Keratinocyte (primary cell): ENCODE data around the gene ERC2. TPM values are rescaled to one million over a fixed set of nuclear protein-coding genes. Genes with fewer than 3 reads are reported as not detected.

Experiments used
- DNase-seq: peaks from one replicate; pipeline ENCODE4 v3.0.0-alpha.2; 2011; ENCODE audit warnings: low read depth, missing footprints, low spot score
- FAIRE-seq: peaks from 2 replicates; lab custom pipeline; 2011; peaks lifted over from hg19 to GRCh38; lab: Jason Lieb, UNC
- H2AFZ ChIP-seq: 2 replicates; pipeline ENCODE4 v1.6.0; 2012; ENCODE audit warnings: low read length, control low read depth, inconsistent platforms; ENCODE audit not compliant: control insufficient read depth
- H3K27ac ChIP-seq: 2 replicates; pipeline ENCODE4 v1.5.1; 2011; ENCODE audit warnings: low read length; ENCODE audit not compliant: control insufficient read depth, insufficient read depth
- H3K27me3 ChIP-seq: 3 replicates; pipeline ENCODE4 v1.6.0; 2011; ENCODE audit warnings: low read length; ENCODE audit not compliant: control insufficient read depth, insufficient read depth; ENCODE audit errors: extremely low read depth
- H3K36me3 ChIP-seq, 2 experiments: 2 replicates in 1 of 2; 3 replicates in 1 of 2; pipeline ENCODE4 v1.5.1; 2011; ENCODE audit warnings: low read length in 2 of 2, mild to moderate bottlenecking in 1 of 2; ENCODE audit not compliant: control insufficient read depth in 2 of 2, insufficient read depth in 2 of 2; ENCODE audit errors: extremely low read depth in 1 of 2
- H3K4me1 ChIP-seq: 3 replicates; pipeline ENCODE4 v1.5.1; 2011; ENCODE audit warnings: low read length; ENCODE audit not compliant: control insufficient read depth, insufficient read depth; ENCODE audit errors: extremely low read depth
- H3K4me2 ChIP-seq: 3 replicates; pipeline ENCODE4 v1.6.0; 2011; ENCODE audit warnings: low read depth, low read length; ENCODE audit not compliant: control insufficient read depth, insufficient read depth; ENCODE audit errors: extremely low read depth
- H3K4me3 ChIP-seq, 3 experiments: fragments of 200-600 bp in 1 of 3; sonication (generic) in 1 of 3; 2 replicates in 2 of 3; 3 replicates in 1 of 3; pipeline ENCODE4 v1.5.1; 2011 to 2016; ENCODE audit warnings: low read length in 3 of 3, mild to moderate bottlenecking in 3 of 3, control low read depth in 2 of 3, inconsistent platforms in 1 of 3, low read depth in 1 of 3, mixed read lengths in 1 of 3, mixed run types in 1 of 3, moderate library complexity in 1 of 3; ENCODE audit not compliant: control insufficient read depth in 2 of 3, insufficient read depth in 2 of 3; ENCODE audit errors: extremely low read depth in 1 of 3
- H3K79me2 ChIP-seq: 2 replicates; pipeline ENCODE4 v1.6.0; 2012; ENCODE audit warnings: low read length; ENCODE audit not compliant: control insufficient read depth, insufficient read depth
- H3K9ac ChIP-seq: 3 replicates; pipeline ENCODE4 v1.6.0; 2011; ENCODE audit warnings: low read length; ENCODE audit not compliant: control insufficient read depth, insufficient read depth; ENCODE audit errors: extremely low read depth
- H3K9me1 ChIP-seq: 3 replicates; pipeline ENCODE4 v1.6.0; 2011; ENCODE audit warnings: low read length; ENCODE audit not compliant: control insufficient read depth, insufficient read depth; ENCODE audit errors: extremely low read depth
- H3K9me3 ChIP-seq: 2 replicates; pipeline ENCODE4 v1.5.1; 2012; ENCODE audit warnings: low read depth, low read length; ENCODE audit not compliant: control insufficient read depth
- H4K20me1 ChIP-seq: 3 replicates; pipeline ENCODE4 v1.6.0; 2011; ENCODE audit warnings: low read length; ENCODE audit not compliant: control insufficient read depth, insufficient read depth; ENCODE audit errors: extremely low read depth
- EZH2 ChIP-seq: IDR thresholded peaks from one replicate; pipeline ENCODE4 v1.6.1; 2012; ENCODE audit warnings: inconsistent platforms, mild to moderate bottlenecking, low read length, moderate library complexity
- dilution Hi-C: fragments of 300-500 bp; cut with MboI; formaldehyde crosslinking; loops from one replicate; pipeline ENCODE4 v1.7.0; 2020; ENCODE audit warnings: low sequenced_read_pairs; ENCODE audit not compliant: extremely low pct_ligation_motif_present
- polyA plus RNA-seq, 5 experiments: library from polyadenylated mRNA; depleted of rRNA in 3 of 5; stranded (reverse) in 3 of 5; stranded (forward) in 1 of 5; unstranded in 1 of 5; fragments of >200 nt; gene quantifications; 1 replicate in 1 of 5; 2 replicates in 3 of 5; 3 replicates in 1 of 5; pipeline versions ENCODE4 v1.2.1 to v1.2.3, GENCODE V29; 2011 to 2012; ENCODE audit warnings: missing spikeins in 2 of 5, low read depth in 1 of 5, low replicate concordance in 1 of 5
- TF ChIP-seq, protein P1 (sequence below), 3 experiments: IDR thresholded peaks in 1 of 3; conservative IDR thresholded peaks in 1 of 3; optimal IDR thresholded peaks in 1 of 3; 2 replicates in 2 of 3; 3 replicates in 1 of 3; pipeline versions ENCODE3 to v1.5.1; 2011; ENCODE audit warnings: low read length in 3 of 3, mild to moderate bottlenecking in 3 of 3, moderate library complexity in 2 of 3, control low read depth in 1 of 3, inconsistent platforms in 1 of 3; ENCODE audit not compliant: insufficient read depth in 2 of 3; ENCODE audit errors: extremely low read depth in 1 of 3

The ERC2 gene
- polyA plus RNA-seq, 1 donor (not counting 4 experiments of a cell fraction or from before 2014, with no cell fraction given), result 0.08 TPM

DNA sequence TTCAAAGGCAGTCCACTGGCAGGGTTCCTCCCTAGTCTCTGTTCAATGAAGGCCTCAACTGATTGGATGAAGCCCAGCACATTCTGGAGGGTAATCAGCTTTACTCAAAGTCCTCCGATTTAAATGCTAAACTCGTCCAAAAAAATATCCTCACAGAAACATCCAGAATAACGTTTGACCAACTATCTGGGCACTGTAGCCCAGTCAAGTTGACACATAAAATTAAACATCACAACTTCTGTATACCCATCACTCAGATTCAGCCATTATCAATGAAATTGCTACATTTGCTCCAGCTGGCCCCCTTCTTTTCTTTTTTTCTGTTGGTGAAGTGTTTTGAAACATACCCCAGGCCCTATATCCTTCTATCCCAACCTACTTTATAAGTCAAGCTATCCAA is 916.6 kb downstream of the ERC2 start:
- Histone ChIP-seq H3K36me3 (no peaks in the 10 kb centered on the region), H3K27me3 (no peaks in the 10 kb centered on the region), H3K9me3 (no peaks in the 10 kb centered on the region), H3K4me3 (no peak overlapping the region), H2AFZ (no peak overlapping the region), H3K4me1 (no peaks in the 10 kb centered on the region), H4K20me1 (no peaks in the 10 kb centered on the region), H3K27ac (no peak overlapping the region), H3K4me2 (no peak overlapping the region), H3K79me2 (no peaks in the 10 kb centered on the region), H3K9me1 (no peaks in the 10 kb centered on the region), H3K9ac (no peak overlapping the region)
- TF ChIP-seq EZH2, result no peak
- TF ChIP-seq, protein P1, sequence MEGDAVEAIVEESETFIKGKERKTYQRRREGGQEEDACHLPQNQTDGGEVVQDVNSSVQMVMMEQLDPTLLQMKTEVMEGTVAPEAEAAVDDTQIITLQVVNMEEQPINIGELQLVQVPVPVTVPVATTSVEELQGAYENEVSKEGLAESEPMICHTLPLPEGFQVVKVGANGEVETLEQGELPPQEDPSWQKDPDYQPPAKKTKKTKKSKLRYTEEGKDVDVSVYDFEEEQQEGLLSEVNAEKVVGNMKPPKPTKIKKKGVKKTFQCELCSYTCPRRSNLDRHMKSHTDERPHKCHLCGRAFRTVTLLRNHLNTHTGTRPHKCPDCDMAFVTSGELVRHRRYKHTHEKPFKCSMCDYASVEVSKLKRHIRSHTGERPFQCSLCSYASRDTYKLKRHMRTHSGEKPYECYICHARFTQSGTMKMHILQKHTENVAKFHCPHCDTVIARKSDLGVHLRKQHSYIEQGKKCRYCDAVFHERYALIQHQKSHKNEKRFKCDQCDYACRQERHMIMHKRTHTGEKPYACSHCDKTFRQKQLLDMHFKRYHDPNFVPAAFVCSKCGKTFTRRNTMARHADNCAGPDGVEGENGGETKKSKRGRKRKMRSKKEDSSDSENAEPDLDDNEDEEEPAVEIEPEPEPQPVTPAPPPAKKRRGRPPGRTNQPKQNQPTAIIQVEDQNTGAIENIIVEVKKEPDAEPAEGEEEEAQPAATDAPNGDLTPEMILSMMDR (optimal IDR thresholded peaks at IDR 0.05 in 1 of 3, IDR thresholded peaks at IDR 0.05 in 1 of 3, conservative IDR thresholded peaks at IDR 0.05 in 1 of 3; ENCODE audit: extremely low read depth in 1 of 3, insufficient read depth in 2 of 3, low read length in 3 of 3), result no peak
- DNase-seq (no peak), FAIRE-seq (no peak)
- dilution Hi-C loops, result no loop called here

DNA sequence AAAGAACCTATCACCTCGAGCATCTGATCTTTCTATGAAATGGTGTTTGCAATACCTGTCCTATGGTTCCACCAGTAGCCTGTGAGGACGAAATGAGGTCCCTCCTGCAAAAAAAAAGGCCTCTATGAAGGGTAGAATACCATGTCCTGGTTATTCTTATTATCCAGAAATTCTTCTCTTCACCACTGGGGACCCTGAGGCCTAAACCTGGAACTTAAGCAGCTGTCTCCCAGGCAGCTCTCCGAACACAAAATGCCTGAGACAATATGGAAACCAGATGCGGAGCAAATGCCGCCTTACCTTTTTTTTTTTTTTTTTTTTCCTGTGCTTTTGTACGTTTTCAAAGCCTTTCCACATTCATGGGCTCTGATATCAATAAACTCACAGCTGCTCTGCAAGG is 919.1 kb downstream of the ERC2 start:
- no peak for FAIRE-seq

More for the DNA sequence above, 919.1 kb downstream of the ERC2 start:
- Histone ChIP-seq H3K9ac (no peak overlapping the region), H3K9me3 (no peaks in the 10 kb centered on the region), H3K27me3 (peaks cover 3% of the 10 kb centered on the region), H3K9me1 (no peaks in the 10 kb centered on the region), H3K4me2 (no peak overlapping the region), H3K27ac (no peak overlapping the region), H3K36me3 (no peaks in the 10 kb centered on the region), H3K4me1 (no peaks in the 10 kb centered on the region), H4K20me1 (no peaks in the 10 kb centered on the region), H2AFZ (no peak overlapping the region), H3K79me2 (no peaks in the 10 kb centered on the region), H3K4me3 (no peak overlapping the region)
- dilution Hi-C loops, result no loop called here
- no peak for TF ChIP-seq EZH2
- TF ChIP-seq, protein P1 (optimal IDR thresholded peaks at IDR 0.05 in 1 of 3, IDR thresholded peaks at IDR 0.05 in 1 of 3, conservative IDR thresholded peaks at IDR 0.05 in 1 of 3; ENCODE audit: extremely low read depth in 1 of 3, insufficient read depth in 2 of 3, low read length in 3 of 3), result peak in 2 of 3 experiments; percentile 22 to 25
- DNase-seq, result no peak
